Uterus (tissue), 4 donors: ENCODE results near the gene FCHO2. TPM values are rescaled to one million over a fixed set of nuclear protein-coding genes. Genes with fewer than 3 reads are reported as not detected.
A peak's percentile ranks its signal among the peaks of the same experiment; 100 is the strongest.
"Not testable (repeated sequence)": the region's sequence is repeated elsewhere in the genome, so short reads cannot be mapped to it uniquely, and the experiment has no call there.

Experiments used
- DNase-seq, 2 donors: peaks; one replicate each; pipeline ENCODE4 v3.0.0-alpha.2; 2019 to 2020
- H3K27ac ChIP-seq, 2 donors: fragments of 200-600 bp; sonication (generic); 1 replicate in 1 of 2; 2 replicates in 1 of 2; pipeline ENCODE4 v1.5.1; 2016 to 2018
- H3K27me3 ChIP-seq, 2 donors: fragments of 200-600 bp; sonication (generic); one replicate each; pipeline ENCODE4 v1.5.1; 2018 to 2019; ENCODE audit warnings: control low read depth in 1 of 2
- H3K36me3 ChIP-seq, 2 donors: fragments of 200-600 bp; sonication (generic); one replicate each; pipeline ENCODE4 v1.5.1; 2019; ENCODE audit warnings: control low read depth in 1 of 2
- H3K4me1 ChIP-seq, 2 donors: fragments of 200-600 bp; sonication (generic); one replicate each; pipeline ENCODE4 v1.5.1; 2018 to 2019; ENCODE audit warnings: control low read depth in 1 of 2
- H3K4me3 ChIP-seq, 2 donors: fragments of 200-600 bp; sonication (generic); 1 replicate in 1 of 2; 2 replicates in 1 of 2; pipeline ENCODE4 v1.5.1; 2018 to 2019; ENCODE audit warnings: mild to moderate bottlenecking in 1 of 2
- H3K9me3 ChIP-seq, 2 donors: fragments of 200-600 bp; sonication (generic); one replicate each; pipeline ENCODE4 v1.5.1; 2019; ENCODE audit warnings: control low read depth in 1 of 2
- POLR2A ChIP-seq, 2 donors: fragments of 450-650 bp; IDR thresholded peaks; one replicate each; pipeline ENCODE4 v1.6.1; 2016; ENCODE audit warnings: antibody characterized with exemption in 2 of 2, mild to moderate bottlenecking in 1 of 2, moderate library complexity in 1 of 2
- intact Hi-C: fragments of 100-400 bp; cut with DNase I; formaldehyde crosslinking; loops from one replicate; pipeline ENCODE4 v1.15.1; 2023; ENCODE audit warnings: low total_unique reads
- total RNA-seq, 4 donors: library from RNA; depleted of rRNA in 3 of 4; stranded (reverse); fragments of >200 nt in 3 of 4; gene quantifications; one replicate each; pipeline versions ENCODE4 v1.1.0 to v1.2.4, GENCODE V29; 2014 to 2023
- TF ChIP-seq, protein P1 (sequence below), 4 experiments: fragments of 200-600 bp in 2 of 4; fragments of 450-650 bp in 2 of 4; sonication (generic) in 2 of 4; IDR thresholded peaks; one replicate each; pipeline ENCODE4 v1.5.1; 2016 to 2019; ENCODE audit warnings: antibody characterized with exemption in 4 of 4, mild to moderate bottlenecking in 2 of 4, moderate library complexity in 1 of 4
- donor health status: DM: yes; HTN: yes; CAD: no.

The FCHO2 gene
- total RNA-seq, 4 donors from 2014 or later, result 26.8 to 141 (median 57.2) TPM

DNA sequence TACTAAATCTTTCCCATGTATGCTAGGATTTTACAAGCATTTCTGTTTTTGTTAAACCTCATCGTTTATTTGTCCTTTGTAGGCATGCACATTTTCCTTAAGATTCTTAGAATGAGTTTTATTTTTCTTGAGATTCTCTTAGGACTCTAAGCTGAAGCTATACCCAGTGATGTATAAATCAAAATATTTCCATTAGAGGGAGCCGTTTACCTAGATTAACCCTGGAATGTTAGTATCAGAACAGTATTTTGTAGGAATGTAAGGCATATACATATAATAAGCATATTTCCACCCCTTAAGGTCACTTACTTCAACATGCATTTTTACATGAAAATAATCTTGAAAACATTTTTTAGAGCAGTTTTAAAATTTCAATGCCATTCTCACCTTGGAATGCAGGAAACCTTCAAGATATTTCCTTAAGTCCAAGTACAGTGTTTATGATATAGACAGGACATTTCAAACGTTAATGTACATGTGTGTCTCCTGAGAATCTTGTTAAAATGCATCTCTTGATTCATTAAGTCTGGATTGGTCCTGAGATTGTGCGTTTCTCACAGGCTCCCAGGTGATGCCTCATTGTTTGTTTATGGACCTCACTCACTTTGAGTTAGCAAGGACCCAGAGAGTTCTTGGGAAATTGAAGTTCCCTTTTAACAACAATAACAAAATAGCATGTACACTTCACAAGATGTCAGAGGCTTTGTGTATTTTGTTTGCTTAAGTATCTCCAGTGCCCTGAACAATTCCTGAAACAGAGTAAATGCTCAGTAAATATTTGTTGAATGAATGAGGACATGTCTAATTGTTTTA lies 34.9 kb upstream of the FCHO2 start:
- intact Hi-C loops, result no loop called here
- DNase-seq, result no peak
- no peaks in the 10 kb centered on the region for H3K27me3 ChIP-seq
- H3K9me3 ChIP-seq, result no peaks in the 10 kb centered on the region
- no peaks in the 10 kb centered on the region for H3K4me1 ChIP-seq
- H3K36me3 ChIP-seq, result no peaks in the 10 kb centered on the region
- H3K4me3 ChIP-seq, result no peak overlapping the region
- TF ChIP-seq, protein P1, sequence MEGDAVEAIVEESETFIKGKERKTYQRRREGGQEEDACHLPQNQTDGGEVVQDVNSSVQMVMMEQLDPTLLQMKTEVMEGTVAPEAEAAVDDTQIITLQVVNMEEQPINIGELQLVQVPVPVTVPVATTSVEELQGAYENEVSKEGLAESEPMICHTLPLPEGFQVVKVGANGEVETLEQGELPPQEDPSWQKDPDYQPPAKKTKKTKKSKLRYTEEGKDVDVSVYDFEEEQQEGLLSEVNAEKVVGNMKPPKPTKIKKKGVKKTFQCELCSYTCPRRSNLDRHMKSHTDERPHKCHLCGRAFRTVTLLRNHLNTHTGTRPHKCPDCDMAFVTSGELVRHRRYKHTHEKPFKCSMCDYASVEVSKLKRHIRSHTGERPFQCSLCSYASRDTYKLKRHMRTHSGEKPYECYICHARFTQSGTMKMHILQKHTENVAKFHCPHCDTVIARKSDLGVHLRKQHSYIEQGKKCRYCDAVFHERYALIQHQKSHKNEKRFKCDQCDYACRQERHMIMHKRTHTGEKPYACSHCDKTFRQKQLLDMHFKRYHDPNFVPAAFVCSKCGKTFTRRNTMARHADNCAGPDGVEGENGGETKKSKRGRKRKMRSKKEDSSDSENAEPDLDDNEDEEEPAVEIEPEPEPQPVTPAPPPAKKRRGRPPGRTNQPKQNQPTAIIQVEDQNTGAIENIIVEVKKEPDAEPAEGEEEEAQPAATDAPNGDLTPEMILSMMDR (IDR thresholded peaks at IDR 0.05), result peak in 2 of 4 experiments; percentile 11 to 21
- TF ChIP-seq POLR2A (IDR thresholded peaks at IDR 0.05), result no peak
- H3K27ac ChIP-seq, result no peak overlapping the region

DNA sequence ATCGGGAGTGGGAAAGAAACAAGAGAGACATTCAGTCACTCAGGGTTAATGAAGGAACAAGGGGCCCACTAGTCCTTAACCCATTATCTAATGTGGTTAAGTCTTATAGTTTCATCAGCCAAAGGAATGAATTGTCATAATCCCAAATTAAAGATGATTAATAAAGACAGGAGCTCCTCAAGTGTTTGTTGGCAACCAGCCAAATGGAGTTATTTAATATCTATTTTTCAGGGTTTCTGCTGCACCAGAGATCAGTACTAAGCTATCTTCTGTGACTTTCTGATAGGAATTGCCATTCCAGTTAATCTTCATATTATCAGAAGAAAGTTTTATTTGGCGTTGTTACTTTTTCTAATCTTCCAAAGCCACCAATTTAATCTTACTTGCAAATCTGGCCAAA lies 34.0 kb upstream of the FCHO2 start:
- H3K4me3 ChIP-seq, result no peak overlapping the region
- no peaks in the 10 kb centered on the region for H3K36me3 ChIP-seq
- intact Hi-C loops, result no loop called here
- no peaks in the 10 kb centered on the region for H3K27me3 ChIP-seq
- no peak overlapping the region for H3K27ac ChIP-seq
- TF ChIP-seq, protein P1 (IDR thresholded peaks at IDR 0.05), result no peak
- TF ChIP-seq POLR2A (IDR thresholded peaks at IDR 0.05), result no peak
- no peak for DNase-seq
- no peaks in the 10 kb centered on the region for H3K9me3 ChIP-seq
- no peaks in the 10 kb centered on the region for H3K4me1 ChIP-seq

DNA sequence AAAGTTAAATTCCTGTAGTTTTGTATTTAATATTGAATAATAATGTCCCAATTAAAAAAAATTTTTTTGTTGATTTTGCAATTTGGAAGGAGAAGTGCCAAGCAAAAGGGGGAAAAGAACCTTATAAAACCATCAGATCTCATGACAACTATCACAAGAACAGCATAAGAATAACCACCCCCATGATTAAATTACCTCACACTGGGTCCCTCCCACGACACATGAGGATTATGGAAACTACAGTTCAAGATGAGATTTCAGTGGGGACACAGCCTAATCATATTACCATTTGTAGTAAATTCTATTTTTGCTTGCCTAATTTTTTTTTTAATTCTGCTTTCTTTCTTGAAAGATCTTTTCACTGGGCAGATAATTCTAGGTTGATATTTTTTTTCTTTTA lies 33.4 kb upstream of the FCHO2 start:
- Histone ChIP-seq H3K27me3 (no peaks in the 10 kb centered on the region), H3K9me3 (no peaks in the 10 kb centered on the region), H3K4me3 (no peak overlapping the region), H3K36me3 (no peaks in the 10 kb centered on the region), H3K27ac (no peak overlapping the region), H3K4me1 (no peaks in the 10 kb centered on the region)
- no peak for DNase-seq
- intact Hi-C loops, result no loop called here
- no peak for TF ChIP-seq POLR2A (IDR thresholded peaks at IDR 0.05)
- TF ChIP-seq, protein P1 (IDR thresholded peaks at IDR 0.05), result no peak

DNA sequence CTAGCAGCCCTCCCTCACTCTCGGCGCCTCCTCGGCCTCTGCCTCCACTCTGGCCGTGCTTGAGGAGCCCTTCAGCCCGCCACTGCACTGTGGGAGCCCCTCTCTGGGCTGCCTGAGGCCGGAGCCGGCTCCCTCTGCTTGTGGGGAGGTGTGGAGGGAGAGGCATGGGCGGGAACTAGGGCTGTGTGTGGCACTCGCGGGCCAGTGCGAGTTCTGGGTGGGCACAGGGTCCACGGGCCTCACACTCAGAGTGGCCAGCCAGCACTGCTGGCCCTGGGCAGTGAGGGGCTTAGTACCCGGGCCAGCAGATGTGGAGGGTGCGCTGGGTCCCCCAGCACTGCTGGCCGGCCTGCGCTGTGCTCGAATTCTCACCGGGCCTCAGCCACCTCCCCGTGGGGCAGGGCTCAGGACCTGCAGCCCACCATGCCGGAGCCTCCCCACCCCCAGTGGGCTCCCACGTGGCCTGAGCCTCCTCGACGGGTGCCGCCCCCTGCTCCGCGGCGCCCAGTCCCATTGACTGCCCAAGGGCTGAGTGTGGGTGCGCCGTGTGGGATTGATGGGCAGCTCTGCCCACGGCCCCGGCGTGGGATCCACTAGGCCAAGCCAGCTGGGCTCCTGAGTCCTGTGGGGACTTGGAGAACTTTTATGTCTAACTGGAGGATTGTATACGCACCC lies 30.4 kb upstream of the FCHO2 start:
- Histone ChIP-seq H3K36me3 (no peaks in the 10 kb centered on the region), H3K9me3 (no peaks in the 10 kb centered on the region), H3K27me3 (no peaks in the 10 kb centered on the region), H3K27ac (no peak overlapping the region), H3K4me1 (no peaks in the 10 kb centered on the region), H3K4me3 (no peak overlapping the region)
- DNase-seq, result no peak
- intact Hi-C loops, result no loop called here
- TF ChIP-seq, protein P1 (IDR thresholded peaks at IDR 0.05), result no peak
- no peak for TF ChIP-seq POLR2A (IDR thresholded peaks at IDR 0.05)

DNA sequence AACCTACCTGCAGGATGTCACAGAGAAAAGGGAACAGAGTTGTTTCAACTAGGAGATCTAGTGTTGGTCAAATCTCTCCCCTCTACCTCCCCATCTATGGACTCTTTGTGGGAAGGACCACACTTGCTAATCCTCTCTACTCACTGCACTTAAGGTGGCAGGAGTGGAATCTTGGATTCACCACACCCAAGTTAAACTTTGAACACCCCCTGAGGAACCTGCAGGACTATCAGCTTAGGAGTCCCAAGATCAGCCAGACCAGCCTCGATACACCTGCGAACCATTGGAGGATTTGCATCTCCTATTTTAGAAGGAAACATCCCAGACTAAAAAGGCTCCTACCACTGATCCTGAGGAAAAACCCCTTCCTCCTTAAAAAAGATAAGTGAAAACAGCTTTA lies 23.2 kb upstream of the FCHO2 start:
- H3K4me1 ChIP-seq, intact Hi-C loops: not testable (repeated sequence)

DNA sequence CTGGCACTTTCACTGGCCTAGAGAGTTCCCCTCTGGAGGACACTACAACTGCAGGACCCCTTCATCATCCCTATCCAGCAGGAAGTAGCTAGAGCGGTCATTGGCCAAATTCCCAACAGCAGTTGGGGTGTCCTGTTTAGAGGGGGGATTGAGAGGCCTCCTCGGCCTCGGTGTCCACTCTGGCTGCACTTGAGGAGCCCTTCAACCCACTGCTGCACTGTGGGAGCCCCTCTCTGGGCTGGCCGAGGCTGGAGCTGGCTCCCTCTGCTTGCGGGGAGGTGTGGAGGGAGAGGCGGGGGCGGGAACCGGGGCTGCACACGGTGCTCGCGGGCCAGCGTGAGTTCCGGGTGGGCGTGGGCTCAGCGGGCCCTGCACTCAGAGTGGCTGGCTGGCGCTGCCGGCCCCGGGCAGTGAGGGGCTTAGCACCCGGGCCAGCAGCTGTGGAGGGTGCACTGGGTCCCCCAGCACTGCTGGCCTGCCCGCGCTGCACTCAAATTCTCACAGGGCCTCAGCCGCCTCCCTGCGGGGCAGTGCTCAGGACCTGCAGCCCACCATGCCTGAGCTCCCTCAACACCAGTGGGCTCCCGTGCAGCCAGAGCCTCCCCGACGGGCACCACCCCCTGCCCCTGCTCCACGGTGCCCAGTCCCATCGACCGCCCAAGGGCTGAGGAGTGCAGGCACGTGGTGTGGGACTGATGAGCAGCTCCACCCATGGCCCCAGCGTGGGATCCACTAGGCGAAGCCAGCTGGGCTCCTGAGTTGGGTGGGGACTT lies 20.7 kb upstream of the FCHO2 start:
- H3K36me3 ChIP-seq, H3K9me3 ChIP-seq, intact Hi-C loops: not testable (repeated sequence)

More for the DNA sequence above, 23.2 kb upstream of the FCHO2 start:
- not testable (repeated sequence) for H3K4me3 ChIP-seq, H3K36me3 ChIP-seq, H3K27me3 ChIP-seq, DNase-seq, H3K9me3 ChIP-seq, H3K27ac ChIP-seq

More for the DNA sequence above, 20.7 kb upstream of the FCHO2 start:
- not testable (repeated sequence) for H3K27me3 ChIP-seq, H3K27ac ChIP-seq, H3K4me1 ChIP-seq, DNase-seq, H3K4me3 ChIP-seq
